Medulla oblongata (tissue), 1 donor: ENCODE data around the gene TBC1D9B.
A peak's percentile ranks its signal among the peaks of the same experiment; 100 is the strongest.

Source experiments
- DNase-seq: peaks from one replicate; pipeline ENCODE4 v3.0.0-alpha.2; 2015; ENCODE audit errors: extremely low spot score

Gene TBC1D9B

GRCh38 chr5:179869641-179870402, 37.9 kb downstream of the TBC1D9B start:
- DNase-seq, result no peak

- no peak for DNase-seq
These were observed 38.6 kb downstream of the TBC1D9B start for GRCh38 chr5:179869101-179869500.

GRCh38 chr5:179868541-179868940, 39.2 kb downstream of the TBC1D9B start:
- DNase-seq, result no peak

- DNase-seq, result no peak
These were observed 40.2 kb downstream of the TBC1D9B start for GRCh38 chr5:179867476-179867875.

- DNase-seq, result no peak
These were observed 40.6 kb downstream of the TBC1D9B start for GRCh38 chr5:179867079-179867465.

- no peak for DNase-seq
These were observed 41.2 kb downstream of the TBC1D9B start for GRCh38 chr5:179866241-179867078.

- peak; percentile 70 for DNase-seq
These were observed 42.0 kb downstream of the TBC1D9B start for GRCh38 chr5:179865491-179866240.

- no peak for DNase-seq
These were observed 43.0 kb downstream of the TBC1D9B start for GRCh38 chr5:179864686-179865085.

GRCh38 chr5:179863449-179864085, 44.1 kb downstream of the TBC1D9B start:
- DNase-seq, result no peak

GRCh38 chr5:179862891-179863290, 44.8 kb downstream of the TBC1D9B start:
- no peak for DNase-seq

GRCh38 chr5:179862296-179862695, 45.4 kb downstream of the TBC1D9B start:
- DNase-seq, result no peak

GRCh38 chr5:179860301-179860700, 47.4 kb downstream of the TBC1D9B start:
- DNase-seq, result no peak

GRCh38 chr5:179858586-179859427, 48.9 kb downstream of the TBC1D9B start, which contains the start of gene MRNIP:
MRNIP (minus strand) TSS chr5:179858817; CDS start chr5:179858796, 21 bp downstream.
- DNase-seq, result peak; percentile 98

GRCh38 chr5:179858241-179858585, 49.5 kb downstream of the TBC1D9B start:
- peak; percentile 48 for DNase-seq

GRCh38 chr5:179854356-179854755, 53.3 kb downstream of the TBC1D9B start:
- no peak for DNase-seq

- DNase-seq, result peak; percentile 46
These were observed 54.6 kb downstream of the TBC1D9B start for GRCh38 chr5:179852993-179853547.

- DNase-seq, result no peak
These were observed 66.1 kb downstream of the TBC1D9B start for GRCh38 chr5:179841621-179842020.

GRCh38 chr5:179840766-179841165, 66.9 kb downstream of the TBC1D9B start:
- DNase-seq, result no peak

GRCh38 chr5:179840321-179840720, 67.4 kb downstream of the TBC1D9B start:
- no peak for DNase-seq
